HT1080 (cell line): Measurements from ENCODE around the gene PRPF18. TPM values are rescaled to one million over a fixed set of nuclear protein-coding genes. Genes with fewer than 3 reads are reported as not detected.
"Not testable (repeated sequence)": the region's sequence is repeated elsewhere in the genome, so short reads cannot be mapped to it uniquely, and the experiment has no call there.

Experiments used
- DNase-seq: peaks from one replicate; pipeline ENCODE4 v3.0.0-alpha.2; 2015; ENCODE audit warnings: low read depth
- polyA plus RNA-seq, 2 experiments: library from polyadenylated mRNA; depleted of rRNA; stranded (reverse); fragments of >200 nt; gene quantifications; 2 replicates each; pipeline ENCODE4 v1.2.3, GENCODE V29; 2015
- total RNA-seq: library from RNA; depleted of rRNA; stranded (reverse); fragments of >200 nt; shearing (Covaris generic); gene quantifications from 2 replicates; pipeline ENCODE4 v1.2.3, GENCODE V29; 2014; rRNA removed

Gene PRPF18, protein sequence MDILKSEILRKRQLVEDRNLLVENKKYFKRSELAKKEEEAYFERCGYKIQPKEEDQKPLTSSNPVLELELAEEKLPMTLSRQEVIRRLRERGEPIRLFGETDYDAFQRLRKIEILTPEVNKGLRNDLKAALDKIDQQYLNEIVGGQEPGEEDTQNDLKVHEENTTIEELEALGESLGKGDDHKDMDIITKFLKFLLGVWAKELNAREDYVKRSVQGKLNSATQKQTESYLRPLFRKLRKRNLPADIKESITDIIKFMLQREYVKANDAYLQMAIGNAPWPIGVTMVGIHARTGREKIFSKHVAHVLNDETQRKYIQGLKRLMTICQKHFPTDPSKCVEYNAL
- 27.7 and 31.9 TPM in 2 replicates for total RNA-seq
- 28.1 and 38.4 TPM in 2 replicates for polyA plus RNA-seq (2015; cell fraction: cytosol; rRNA removed)
- 20.5 and 23.6 TPM in 2 replicates for polyA plus RNA-seq (2015; cell fraction: nucleus; rRNA removed)

- DNase-seq, result peak; percentile 89
Observed at GRCh38 chr10:13586676-13587355, at the start of gene PRPF18. Gene PRPF18 (plus strand): TSS chr10:13586965. CDS start chr10:13587087, 122 bp downstream.

- not testable (repeated sequence) for DNase-seq
Observed at GRCh38 chr10:13537985-13538384, 48.8 kb upstream of the PRPF18 start.

- DNase-seq, result no peak
Observed at GRCh38 chr10:13542533-13542932, 44.2 kb upstream of the PRPF18 start.

DNA sequence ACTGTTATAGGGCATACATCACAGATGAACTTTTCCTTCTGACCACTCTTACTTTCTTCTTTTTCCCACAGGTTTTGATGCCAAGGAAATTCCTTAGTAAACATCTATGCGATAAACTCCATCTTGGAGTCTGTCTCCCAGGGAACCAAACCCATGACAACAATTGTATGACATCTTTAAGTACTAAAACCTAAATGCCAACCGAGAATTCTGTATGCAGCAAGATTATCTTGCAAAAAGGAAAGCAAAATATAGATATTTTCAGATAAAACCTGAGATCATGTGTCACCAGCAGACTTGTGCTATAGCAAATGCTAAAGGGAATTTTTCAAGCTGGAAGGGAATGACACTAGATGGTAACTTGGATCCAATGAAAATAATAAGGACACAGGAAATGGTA is 36.0 kb upstream of the PRPF18 start:
- DNase-seq, result no peak

GRCh38 chr10:13555884-13556510 is 30.8 kb upstream of the PRPF18 start:
- DNase-seq, result no peak

- no peak for DNase-seq
Observed at GRCh38 chr10:13559124-13559700, 27.6 kb upstream of the PRPF18 start.

- peak; percentile 46 for DNase-seq
Observed at GRCh38 chr10:13560597-13560996, 26.2 kb upstream of the PRPF18 start.

- DNase-seq, result no peak
Observed at GRCh38 chr10:13563481-13564445, 23.0 kb upstream of the PRPF18 start.

- no peak for DNase-seq
Observed at GRCh38 chr10:13564576-13564975, 22.2 kb upstream of the PRPF18 start.

DNA sequence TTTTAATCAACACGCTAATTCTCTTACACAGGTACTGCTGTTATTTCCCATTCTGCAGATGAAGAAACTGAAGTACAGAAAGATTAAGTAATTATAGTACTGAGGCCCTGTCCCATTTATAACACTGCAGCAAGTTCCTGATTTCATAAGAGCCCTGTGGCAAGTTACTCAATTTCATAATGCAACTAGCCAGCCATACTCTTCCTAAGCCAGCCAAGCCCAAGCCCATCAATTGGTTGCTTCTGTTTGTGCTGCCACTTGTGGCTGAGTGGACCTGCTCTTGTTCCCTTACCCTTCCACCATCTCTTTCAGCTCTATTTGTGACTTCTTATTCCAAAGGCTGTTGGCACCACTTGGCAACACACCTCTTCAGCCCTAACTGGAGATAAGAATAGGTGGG is 19.7 kb upstream of the PRPF18 start:
- no peak for DNase-seq

GRCh38 chr10:13571541-13571940 is 15.2 kb upstream of the PRPF18 start:
- no peak for DNase-seq

DNA sequence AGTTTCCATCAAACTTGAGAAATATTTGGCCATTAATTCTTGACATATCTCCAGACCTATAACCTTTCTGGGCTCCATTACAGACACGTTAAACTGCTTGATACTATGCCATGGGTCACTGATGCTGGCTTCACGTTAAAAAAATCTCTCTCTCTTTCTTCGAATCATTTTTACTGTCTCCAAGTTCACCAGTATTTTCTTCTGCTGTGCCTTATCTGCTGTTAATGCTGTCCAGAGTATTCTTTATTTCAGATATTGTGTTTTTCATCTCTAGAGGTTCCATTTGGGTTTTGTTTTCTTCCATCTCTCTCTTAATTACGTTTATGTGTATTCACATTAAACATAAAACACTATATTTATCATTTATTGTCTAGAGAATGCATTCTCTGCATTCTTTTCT is 12.8 kb upstream of the PRPF18 start:
- DNase-seq, result no peak

DNA sequence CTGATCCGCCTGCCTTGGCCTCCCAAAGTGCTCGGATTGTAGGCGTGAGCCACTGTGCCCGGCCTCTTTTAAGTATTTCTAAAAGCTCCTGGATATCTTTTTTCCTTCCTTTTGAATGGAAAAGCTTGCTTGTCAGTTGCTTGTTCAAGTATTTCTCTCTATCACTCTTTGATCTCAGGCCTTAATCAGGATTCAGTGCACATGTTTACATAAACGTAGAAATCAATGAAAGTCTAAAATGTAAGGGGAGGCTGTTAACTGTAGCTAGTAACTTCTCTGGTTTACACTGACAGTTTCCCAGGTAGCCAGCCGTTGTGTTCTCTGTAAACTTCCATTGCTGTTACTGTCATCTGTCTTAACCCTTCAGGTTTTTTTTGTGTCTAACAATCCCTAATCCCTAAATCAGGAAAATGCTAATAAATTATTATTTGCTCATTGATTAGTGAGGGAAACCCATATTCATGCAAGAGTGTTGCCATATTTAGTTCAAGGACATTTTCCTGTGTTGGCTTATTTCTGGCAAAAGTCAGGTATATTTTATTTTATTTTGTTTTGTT is 1.5 kb upstream of the PRPF18 start:
- no peak for DNase-seq

DNA sequence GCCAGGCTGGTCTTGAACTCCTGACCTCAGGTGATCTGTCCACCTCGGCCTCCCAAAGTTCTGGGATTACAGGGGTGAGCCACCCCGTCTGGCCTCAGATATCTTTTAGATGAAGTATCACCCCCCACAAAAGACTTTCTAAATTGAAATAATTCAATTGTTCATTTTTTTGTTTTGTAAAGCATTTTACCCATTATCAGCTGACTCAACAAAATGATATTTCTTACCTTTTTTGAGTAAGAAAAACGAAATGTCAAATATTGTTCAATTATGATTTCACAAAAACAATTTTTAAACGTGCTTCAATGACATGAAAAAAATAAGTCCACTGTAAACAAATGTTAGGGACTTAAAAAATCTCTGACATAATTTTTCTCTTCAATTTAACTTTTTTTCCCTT is 822 bp upstream of the PRPF18 start:
- no peak for DNase-seq

DNA sequence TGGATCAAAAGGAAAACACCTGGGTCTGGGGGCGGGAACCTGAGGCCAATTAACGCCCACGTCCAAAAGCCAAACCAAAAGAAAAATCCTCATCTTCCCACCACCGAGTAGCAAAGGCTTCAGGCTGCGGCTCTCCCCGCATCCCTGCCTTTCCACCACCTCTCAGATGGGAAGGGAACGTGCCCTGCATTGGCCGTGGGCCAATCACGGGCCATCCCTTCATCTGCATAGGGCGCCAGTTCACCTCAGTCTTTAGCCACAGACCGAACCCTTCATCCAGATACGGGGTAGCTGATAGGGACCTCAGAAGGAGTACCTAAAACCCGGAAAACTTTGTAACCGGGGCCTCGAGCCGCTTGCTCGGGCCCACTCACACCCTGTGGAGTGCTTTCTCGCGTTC is 626 bp downstream of the PRPF18 start:
- DNase-seq, result peak; percentile 3

GRCh38 chr10:13589316-13589715 is 2.6 kb downstream of the PRPF18 start:
- no peak for DNase-seq

GRCh38 chr10:13590886-13591285 is 4.1 kb downstream of the PRPF18 start:
- DNase-seq, result no peak

- no peak for DNase-seq
Observed at GRCh38 chr10:13592306-13592705, 5.5 kb downstream of the PRPF18 start.

GRCh38 chr10:13593535-13593934 is 6.8 kb downstream of the PRPF18 start:
- DNase-seq, result no peak

DNA sequence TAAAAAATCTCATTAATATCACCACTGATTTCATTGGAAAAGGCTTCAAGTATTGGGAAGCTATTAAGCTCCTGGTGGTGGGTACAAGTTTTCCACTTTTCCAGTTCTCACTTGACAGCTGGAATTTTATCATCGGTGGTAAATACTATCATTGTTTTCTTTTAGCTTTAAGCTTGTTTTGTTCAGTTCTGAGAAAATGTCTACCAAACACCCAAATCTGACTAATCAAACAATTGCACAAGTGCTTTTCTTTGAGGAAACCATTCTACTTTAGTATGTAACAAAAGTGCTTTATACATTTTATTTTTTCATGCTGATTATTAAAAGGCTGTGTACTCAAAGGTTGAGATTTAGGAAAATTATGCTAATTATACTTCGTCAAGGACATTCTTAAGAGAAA is 7.9 kb downstream of the PRPF18 start:
- DNase-seq, result no peak
